Ovary (tissue), 9 donors: ENCODE measurements around the gene LRRC71. TPM values are rescaled to one million over a fixed set of nuclear protein-coding genes. Genes with fewer than 3 reads are reported as not detected.

Source experiments
- DNase-seq, 5 donors: peaks; one replicate each; pipeline ENCODE4 v3.0.0-alpha.2; 2019 to 2020
- H3K27ac ChIP-seq, 2 donors: fragments of 200-600 bp; one replicate each; pipeline versions ENCODE4 v1.5.1 to v1.8.0; 2019 to 2022
- H3K27me3 ChIP-seq: fragments of 200-600 bp; one replicate; pipeline ENCODE4 v1.8.0; 2022
- H3K36me3 ChIP-seq: fragments of 200-600 bp; sonication (generic); one replicate; pipeline ENCODE4 v1.5.1; 2019
- H3K4me1 ChIP-seq: one replicate; pipeline ENCODE4 v1.8.1; 2013; ENCODE audit warnings: mild to moderate bottlenecking, moderate library complexity; ENCODE audit not compliant: insufficient read depth
- H3K4me3 ChIP-seq: fragments of 200-600 bp; sonication (generic); one replicate; pipeline ENCODE4 v1.5.1; 2017
- H3K9me3 ChIP-seq, 2 donors: fragments of 200-600 bp in 1 of 2; sonication (generic) in 1 of 2; one replicate each; pipeline versions ENCODE4 v1.5.1 to v1.8.1; 2013 to 2019; ENCODE audit warnings: mild to moderate bottlenecking in 1 of 2, moderate library complexity in 1 of 2
- EP300 ChIP-seq: sonication (generic); formaldehyde crosslinking; IDR thresholded peaks from one replicate; pipeline ENCODE4 v1.6.1; 2017; ENCODE audit warnings: antibody characterized with exemption
- POLR2A ChIP-seq: fragments of 450-650 bp; IDR thresholded peaks from one replicate; pipeline ENCODE4 v1.6.1; 2017; ENCODE audit warnings: antibody characterized with exemption, mild to moderate bottlenecking, moderate library complexity
- WGBS, 3 donors: extraction: QIAGEN DNeasy Blood & Tissue Kit in 1 of 3; methylation state at CpG; one replicate each; pipeline versions ENCODE4 v1.1.5 to v1.1.7; 2013 to 2017; 5-methylcytosine and 5-hydroxymethylcytosine counted together
- intact Hi-C, 4 donors: fragments of 100-400 bp; cut with DNase I; formaldehyde crosslinking; loops; one replicate each; pipeline versions ENCODE4 v1.11.0 to v1.15.1; 2022 to 2023
- polyA plus RNA-seq, 2 donors: library from polyadenylated mRNA; stranded (reverse); fragments of 200-250 nt in 1 of 2; fragments of 350-450 nt in 1 of 2; fragmentation: Illumina TruSeq in 1 of 2; extraction: RNeasy Lipid Tissue Mini Kit (QIAGEN cat#74804) in 1 of 2; gene quantifications; one replicate each; pipeline ENCODE4 v1.2.3, GENCODE V29; 2013 to 2014
- total RNA-seq, 7 donors: library from RNA; depleted of rRNA in 2 of 7; stranded (reverse); fragments of >200 nt in 2 of 7; fragmentation: NEBNext Ultra II Directional in 3 of 7; extraction: Animal tissue kit (Norgen Biotek cat#: 25700) in 3 of 7; gene quantifications; one replicate each; pipeline versions ENCODE4 v1.1.0 to v1.2.4, GENCODE V29; 2016 to 2023
- TF ChIP-seq, protein P1 (sequence below), 3 donors: fragments of 450-650 bp in 2 of 3; fragments of 200-600 bp in 1 of 3; IDR thresholded peaks; one replicate each; pipeline versions ENCODE4 v1.5.1 to v1.8.0; 2016 to 2022; ENCODE audit warnings: antibody characterized with exemption in 3 of 3, mild to moderate bottlenecking in 1 of 3
- donor health status: DM: no; HTN: no; CAD: no; lungs with moderate emphysema.
- donor health status: DM: no; HTN: no; CAD: no.
- donor health status: Bipolar disorder and iron deficiency.
- donor health status: DM: yes; HTN: yes; CAD: no.
- donor health status: DM: no; HTN: no; CAD: no.
- donor health status: DM: yes; HTN: yes; CAD: no.

Gene LRRC71
- total and polyA plus RNA-seq, 9 donors, result 0.07 to 11.1 (median 0.80) TPM; not detected in 3

DNA sequence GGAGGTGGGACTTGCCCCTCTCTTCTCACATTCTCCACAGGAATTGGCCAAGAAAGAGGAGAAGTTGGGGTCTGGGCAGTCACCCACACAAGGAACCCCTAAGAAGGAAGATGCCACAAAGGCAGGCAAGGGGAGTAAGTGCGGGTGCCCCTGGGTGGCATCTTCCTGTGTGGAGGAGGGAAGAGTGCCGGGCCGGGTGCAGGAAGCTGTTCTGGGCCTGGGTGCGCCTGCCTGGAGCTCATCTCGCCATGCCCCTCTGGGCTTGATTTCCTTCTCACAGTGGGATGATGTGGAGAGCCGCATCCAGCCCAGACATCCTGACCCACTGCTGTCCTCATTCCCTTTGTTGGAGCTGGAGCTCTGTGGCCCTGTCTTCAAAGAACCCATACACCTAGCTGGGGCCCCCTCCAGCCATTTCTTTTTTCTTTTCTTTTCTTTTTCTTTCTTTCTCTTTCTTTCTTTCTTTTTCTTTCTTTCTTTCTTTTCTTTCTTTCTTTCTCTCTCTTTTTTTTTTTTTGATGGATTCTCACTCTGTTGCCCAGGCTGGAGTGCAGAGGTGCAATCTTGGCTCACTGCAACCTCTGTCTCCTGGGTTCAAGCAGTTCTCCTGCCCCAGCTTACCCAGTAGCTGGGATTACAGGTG lies 9.3 kb downstream of the LRRC71 start:
- TF ChIP-seq, protein P1, sequence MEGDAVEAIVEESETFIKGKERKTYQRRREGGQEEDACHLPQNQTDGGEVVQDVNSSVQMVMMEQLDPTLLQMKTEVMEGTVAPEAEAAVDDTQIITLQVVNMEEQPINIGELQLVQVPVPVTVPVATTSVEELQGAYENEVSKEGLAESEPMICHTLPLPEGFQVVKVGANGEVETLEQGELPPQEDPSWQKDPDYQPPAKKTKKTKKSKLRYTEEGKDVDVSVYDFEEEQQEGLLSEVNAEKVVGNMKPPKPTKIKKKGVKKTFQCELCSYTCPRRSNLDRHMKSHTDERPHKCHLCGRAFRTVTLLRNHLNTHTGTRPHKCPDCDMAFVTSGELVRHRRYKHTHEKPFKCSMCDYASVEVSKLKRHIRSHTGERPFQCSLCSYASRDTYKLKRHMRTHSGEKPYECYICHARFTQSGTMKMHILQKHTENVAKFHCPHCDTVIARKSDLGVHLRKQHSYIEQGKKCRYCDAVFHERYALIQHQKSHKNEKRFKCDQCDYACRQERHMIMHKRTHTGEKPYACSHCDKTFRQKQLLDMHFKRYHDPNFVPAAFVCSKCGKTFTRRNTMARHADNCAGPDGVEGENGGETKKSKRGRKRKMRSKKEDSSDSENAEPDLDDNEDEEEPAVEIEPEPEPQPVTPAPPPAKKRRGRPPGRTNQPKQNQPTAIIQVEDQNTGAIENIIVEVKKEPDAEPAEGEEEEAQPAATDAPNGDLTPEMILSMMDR (IDR thresholded peaks at IDR 0.05), result no peak
- TF ChIP-seq EP300 (no peak), POLR2A (no peak)
- H3K9me3 ChIP-seq, result no peaks in the 10 kb centered on the region
- no peak overlapping the region for H3K4me3 ChIP-seq
- WGBS, 3 donors, result 50 to 57% (median 56%) methylated on average over 6 of the region's 6 CpGs
- no peak overlapping the region for H3K27ac ChIP-seq
- peak in 1 of 5 donors; percentile 11 for DNase-seq
- no peaks in the 10 kb centered on the region for H3K27me3 ChIP-seq
- intact Hi-C loops, result no loop called here
- peaks cover 8% of the 10 kb centered on the region for H3K4me1 ChIP-seq
- no peaks in the 10 kb centered on the region for H3K36me3 ChIP-seq

DNA sequence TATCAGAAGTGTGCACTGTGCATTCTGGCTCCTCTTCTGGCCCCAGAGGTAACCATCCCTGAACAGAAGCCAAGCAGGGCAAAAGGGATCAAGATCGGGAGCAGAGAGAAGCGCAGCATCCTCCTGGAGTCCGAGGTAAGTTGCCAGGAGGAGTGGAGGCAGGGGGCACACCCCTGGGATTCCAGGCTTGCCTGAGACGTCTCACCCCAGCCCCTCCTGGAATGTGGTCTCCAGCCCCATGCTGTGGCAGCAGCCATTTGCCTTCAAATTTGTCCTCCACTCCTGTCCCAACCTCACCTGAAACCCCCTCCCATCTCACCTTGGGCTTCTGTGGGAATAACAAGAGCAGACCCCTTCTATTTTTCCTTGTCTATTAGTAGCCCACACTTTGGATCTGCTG lies 10.1 kb downstream of the LRRC71 start:
- H3K4me1 ChIP-seq, result peaks cover 8% of the 10 kb centered on the region
- H3K9me3 ChIP-seq, result no peaks in the 10 kb centered on the region
- intact Hi-C loops, result no loop called here
- H3K36me3 ChIP-seq, result no peaks in the 10 kb centered on the region
- H3K27me3 ChIP-seq, result no peaks in the 10 kb centered on the region
- no peak for DNase-seq
- H3K4me3 ChIP-seq, result no peak overlapping the region
- H3K27ac ChIP-seq, result no peak overlapping the region
- WGBS, 3 donors, result 34 to 47% (median 38%) methylated on average over 4 of the region's 4 CpGs
- TF ChIP-seq EP300, result no peak
- TF ChIP-seq, protein P1 (IDR thresholded peaks at IDR 0.05), result no peak
- no peak for TF ChIP-seq POLR2A

DNA sequence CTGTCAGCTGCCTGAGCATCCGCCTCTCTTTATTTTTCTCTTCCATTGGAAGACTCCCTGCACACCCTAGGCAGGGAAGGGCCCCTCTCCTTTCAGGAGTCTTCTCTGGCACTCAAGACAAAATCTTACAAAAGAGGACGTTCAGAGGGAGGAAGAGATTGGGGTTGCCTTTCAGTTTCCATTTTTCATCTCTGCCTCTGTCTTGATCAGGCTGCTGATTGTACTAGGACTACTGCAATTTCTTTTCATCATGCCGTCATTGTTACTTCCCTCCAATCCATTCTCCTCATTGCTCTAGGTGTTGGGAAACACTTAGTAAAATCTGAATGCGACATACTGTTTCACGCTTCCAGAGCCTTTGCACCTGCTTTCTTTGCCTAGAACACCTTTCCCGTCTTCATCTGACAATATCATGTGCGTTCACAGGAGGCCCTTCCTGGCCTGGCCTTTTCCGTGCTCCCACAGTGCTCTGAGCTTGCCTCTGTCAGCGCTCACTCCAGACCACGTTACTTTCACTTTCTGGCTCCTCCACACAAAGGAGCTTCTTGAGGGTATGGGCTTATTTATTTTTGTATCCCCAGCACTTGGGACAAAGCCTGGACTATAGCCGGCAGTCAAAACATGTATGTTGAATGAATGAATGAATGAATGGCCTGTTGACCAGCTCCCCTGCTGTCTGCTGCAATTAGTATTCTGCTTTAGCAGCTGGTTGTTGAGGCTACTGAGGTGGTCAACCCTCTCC lies 10.9 kb downstream of the LRRC71 start:
- DNase-seq, result no peak
- Histone ChIP-seq H3K27me3 (no peaks in the 10 kb centered on the region), H3K4me3 (no peak overlapping the region), H3K27ac (no peak overlapping the region), H3K4me1 (peaks cover 8% of the 10 kb centered on the region), H3K9me3 (no peaks in the 10 kb centered on the region), H3K36me3 (no peaks in the 10 kb centered on the region)
- intact Hi-C loops, result no loop called here
- WGBS, 3 donors, result 29 to 44% (median 34%) methylated on average over 11 of the region's 11 CpGs
- TF ChIP-seq EP300 (no peak), POLR2A (no peak)
- TF ChIP-seq, protein P1 (IDR thresholded peaks at IDR 0.05), result no peak

DNA sequence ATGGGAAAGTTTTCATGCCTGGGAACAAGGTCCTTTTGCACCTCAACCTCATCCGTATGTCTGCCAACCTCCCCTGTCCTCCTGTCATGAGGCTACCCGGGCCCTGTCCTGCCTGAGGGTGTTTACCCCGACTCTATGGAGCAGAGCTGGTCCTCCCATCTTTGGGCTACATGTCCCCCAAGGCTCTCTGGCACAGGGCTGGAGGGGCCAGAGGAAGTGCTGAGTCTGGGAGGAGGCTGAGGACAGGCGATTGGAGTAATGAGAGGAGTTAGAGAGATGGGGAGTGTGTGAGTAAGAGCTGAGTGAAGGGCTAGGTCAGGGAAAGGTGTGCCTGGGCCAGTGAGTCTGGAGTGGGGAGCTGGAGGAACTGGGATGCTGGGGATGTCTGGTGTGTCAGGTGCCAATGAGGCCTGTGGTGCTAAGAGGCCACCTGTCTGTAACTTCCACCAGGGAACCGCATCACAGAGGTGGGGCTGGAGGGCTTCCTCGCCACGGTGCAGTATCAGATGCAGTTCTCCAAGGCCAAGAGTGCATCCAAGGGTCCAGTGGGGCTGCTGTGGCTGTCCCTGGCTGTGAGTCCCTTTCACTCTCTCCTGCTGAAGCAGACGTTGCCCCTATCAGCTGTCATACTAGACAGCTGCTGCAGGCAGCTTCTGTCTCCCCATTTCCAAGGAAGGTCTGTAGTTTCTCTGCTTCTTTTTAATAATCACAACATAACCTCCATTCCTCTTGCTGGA lies 11.7 kb downstream of the LRRC71 start:
- DNase-seq, result no peak
- H3K36me3 ChIP-seq, result no peaks in the 10 kb centered on the region
- 43 to 55% (median 51%) methylated on average over 8 of the region's 8 CpGs for WGBS, 3 donors

More for the DNA sequence above, 11.7 kb downstream of the LRRC71 start:
- no peak overlapping the region for H3K4me3 ChIP-seq
- H3K27ac ChIP-seq, result no peak overlapping the region
- no peaks in the 10 kb centered on the region for H3K9me3 ChIP-seq
- no peaks in the 10 kb centered on the region for H3K27me3 ChIP-seq
- H3K4me1 ChIP-seq, result peaks cover 8% of the 10 kb centered on the region
- TF ChIP-seq, protein P1 (IDR thresholded peaks at IDR 0.05), result no peak
- TF ChIP-seq EP300 (no peak), POLR2A (no peak)
- intact Hi-C loops, result no loop called here
